SHP77 (cell line): ENCODE data around the gene IGFBP4.

ENCODE experiments used
- DNase-seq, 2 experiments: peaks; one replicate each; lab custom pipeline; 2025; lab: John Stamatoyannopoulos, UW

IGFBP4 gene

DNA sequence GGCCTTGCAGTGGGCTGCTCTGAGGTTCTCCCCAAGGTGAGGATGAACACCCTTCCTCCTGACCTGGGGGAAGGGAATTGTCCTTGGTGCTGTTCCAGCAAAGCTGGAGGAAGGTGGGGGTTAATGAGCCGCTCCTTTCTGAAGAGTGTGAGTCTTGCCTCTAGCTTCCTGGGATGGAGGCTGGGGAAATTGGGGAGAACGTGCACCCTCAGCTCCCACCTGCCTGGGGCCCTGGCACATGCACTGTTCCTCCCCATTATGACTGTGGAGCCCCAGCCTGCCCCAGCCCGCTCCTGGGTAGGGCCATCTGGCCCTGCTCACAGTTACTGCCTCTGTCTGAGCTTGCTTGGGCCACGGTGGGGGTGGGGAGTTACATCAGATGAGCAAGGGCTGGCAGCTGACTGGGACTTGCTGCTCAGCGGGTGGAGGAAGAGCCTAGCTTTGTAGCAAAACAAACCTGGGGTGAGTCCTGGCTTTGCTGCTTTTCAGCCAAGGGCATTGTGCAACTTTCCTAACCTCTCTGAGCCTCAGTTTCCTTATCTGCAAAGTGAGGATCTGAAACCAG, 47.1 kb downstream of the IGFBP4 start:
- DNase-seq = peak; percentile 18 to 66

DNA sequence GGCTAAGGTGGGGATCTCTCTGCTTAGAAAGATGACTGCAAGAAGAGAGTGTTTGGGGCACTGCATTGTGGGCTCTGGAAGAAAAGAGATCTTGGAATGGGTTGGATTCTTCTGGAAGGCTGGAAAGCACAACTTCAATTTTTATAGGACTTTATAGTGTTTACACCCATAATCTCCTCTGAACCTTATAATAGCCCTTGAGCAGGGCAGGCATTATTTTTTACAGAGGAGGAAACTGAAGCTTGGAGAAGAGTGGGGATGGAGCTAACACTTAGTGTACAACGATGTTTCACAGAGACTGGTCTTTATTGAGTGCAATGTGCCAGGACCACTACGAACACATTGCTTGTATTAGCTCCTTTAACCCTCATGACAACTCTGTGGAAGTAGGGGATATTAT, 47.7 kb downstream of the IGFBP4 start:
- no peak for DNase-seq

DNA sequence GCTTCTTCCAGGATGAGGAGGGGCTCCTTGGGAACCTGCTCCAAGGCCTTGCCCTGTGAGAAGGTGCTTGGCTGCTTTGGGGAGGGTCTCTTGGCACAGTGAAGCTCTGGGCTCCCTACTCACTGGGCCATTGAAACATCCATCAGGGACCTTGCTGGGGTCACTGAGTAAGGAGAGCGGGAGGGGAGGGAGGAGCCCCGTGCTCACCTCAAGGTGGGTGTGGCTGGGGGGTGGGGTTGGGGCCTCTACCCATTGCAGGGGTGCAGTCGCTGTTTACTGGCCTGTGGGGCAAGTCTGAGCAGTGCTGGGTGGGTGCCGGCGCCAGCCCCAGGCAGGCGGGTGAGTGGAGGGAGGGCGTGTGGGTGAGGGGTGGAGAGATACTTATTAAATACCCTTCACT, 48.2 kb downstream of the IGFBP4 start:
- DNase-seq = no peak

DNA sequence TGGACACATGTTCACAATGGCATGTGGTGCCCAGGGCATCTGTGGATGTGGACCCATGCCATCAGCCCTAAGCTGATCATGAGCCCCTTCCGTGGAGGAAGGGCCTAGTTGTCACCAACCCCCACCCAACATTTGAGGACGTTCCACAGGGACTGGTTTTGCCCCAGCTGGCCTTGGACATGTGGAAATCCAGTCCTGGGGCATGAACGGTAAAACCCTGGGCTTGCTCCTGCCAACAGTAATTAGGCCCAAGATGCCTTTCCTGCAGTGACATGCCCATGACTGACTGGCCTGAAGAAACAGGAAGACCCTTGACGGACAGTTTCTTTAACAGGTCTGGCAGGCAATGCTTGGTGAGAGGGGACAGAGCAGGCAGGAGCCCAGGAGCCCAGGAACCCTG, 50.4 kb downstream of the IGFBP4 start:
- no peak for DNase-seq

DNA sequence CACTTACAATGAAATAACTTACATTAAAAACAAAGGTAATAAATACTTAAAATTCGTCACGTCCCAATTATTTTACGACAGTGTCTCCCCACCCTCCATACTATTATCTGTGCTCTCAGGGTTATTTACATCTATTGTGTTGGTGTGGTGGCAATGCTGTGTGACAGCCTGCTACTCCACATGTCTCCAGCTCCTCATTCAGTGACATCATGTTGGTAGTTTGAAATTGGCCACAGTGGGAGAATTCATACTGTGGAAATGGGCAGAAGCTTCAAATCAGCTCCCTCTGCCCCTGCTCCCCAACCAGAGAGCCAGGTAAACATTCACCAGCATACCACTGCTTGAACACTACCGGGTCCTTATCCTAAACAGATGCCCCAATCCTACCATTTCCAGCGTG, 51.9 kb downstream of the IGFBP4 start:
- no peak for DNase-seq

DNA sequence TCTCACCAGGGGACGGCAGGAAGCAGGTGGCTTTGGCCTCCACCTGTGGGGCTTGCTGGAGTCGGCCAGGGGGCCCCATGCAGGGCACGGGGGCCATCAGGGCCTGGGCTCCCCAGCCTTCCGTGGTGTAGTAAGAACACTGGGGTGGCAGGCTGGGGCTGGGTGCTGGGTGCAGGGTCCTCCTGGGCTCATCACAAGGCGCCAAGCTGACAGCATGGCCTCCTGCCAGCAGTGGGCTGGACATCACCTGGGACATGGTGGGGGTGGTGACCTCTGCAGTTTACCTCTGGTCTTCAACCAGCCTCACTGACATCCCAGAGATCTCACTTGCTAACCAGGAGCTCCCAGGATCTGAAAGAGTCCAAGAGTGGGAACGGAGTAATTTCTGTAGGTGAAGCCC, 52.9 kb downstream of the IGFBP4 start:
- DNase-seq = no peak

DNA sequence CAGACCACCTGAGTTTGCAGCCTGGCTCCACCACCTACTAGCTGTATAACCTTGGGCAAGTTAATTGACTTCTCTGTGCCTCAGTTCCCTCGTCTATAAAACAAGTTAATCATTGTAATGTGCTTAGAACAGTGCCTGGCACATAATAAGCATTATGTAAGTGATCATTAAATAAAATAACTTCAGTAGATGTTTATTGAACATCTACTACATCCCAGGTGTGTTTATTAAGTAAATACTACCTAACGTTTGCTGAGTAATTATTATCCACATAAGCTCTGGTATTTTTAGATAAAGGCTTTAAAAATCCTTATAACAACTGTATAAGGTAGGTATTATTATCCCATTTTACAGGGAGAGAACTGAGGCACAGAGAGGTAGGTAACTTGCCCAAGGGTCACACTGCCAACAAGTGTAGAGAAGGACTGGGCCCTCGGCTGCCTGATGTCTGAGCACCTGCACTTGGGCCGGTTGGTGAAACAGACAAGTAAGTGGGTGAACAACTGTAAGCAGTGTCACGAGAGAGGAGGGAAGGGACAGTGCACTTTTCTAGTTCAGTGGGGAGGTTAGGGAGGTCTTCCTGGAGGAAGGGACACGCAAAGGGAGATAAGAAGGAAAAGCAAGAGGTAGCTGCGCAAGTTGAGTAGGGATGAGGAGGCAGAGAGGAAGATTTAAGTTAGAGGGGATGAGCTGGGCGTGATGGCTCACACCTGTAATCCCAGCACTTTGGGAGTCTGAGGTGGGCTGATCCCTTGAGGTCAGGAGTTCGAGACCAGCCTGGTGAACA, 53.6 kb downstream of the IGFBP4 start:
- no peak for DNase-seq

DNA sequence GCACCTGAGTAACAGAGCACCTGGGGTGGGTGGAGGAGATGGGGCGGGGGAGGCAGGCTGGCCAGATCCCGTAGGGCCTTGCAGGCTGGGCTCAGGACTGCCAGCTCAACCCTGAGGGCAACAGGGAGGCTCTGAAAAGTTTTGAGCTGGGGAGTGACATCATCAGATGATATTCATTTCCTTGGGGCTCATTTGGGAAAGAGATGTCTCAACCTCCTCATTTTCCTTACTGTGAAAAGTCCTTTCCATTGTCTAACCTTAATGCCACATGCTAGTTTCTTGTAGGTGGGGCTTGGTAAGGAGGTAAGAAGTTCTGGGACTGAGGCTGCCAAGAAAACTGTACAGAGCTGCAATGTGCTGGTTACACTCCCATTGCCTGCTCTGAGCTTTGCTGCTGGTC, 54.4 kb downstream of the IGFBP4 start:
- DNase-seq = no peak

DNA sequence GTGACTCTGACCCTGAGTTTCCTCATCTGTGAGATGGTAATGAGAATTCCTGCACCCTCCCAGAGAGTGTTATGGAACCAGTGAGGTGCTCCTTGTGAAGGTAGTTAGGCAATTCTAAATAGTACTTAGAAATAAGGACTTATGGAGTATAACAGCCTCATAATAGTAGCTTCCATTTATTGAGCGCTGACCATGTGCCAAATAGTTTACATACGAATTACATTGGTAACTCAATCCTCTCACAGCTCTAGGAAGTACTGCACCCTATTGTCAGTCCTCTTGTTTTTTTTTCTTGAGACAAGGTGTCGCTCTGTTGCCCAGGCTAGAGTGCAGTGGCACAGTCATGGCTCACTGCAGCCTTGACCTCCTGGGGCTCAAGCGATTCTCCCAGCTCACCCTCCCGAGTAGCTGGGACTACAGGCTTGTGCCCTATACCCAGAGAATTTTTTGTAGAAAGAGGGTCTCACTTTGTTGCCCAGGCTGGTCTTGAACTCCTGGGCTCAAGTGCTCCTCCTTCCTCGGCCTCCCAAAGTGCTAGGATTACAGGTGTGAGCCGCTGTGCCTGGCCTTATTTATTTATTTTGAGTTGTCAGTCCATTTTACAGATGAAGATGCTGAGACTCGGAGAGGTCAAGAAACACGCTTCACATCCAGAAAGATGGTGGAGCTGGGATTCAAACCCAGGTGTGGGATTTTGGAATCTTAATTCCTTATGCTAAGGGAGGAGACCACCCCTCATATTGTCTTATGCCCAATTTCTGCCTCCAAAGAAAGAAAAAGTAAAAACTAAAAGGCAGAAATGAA, 55.2 kb downstream of the IGFBP4 start:
- DNase-seq = no peak

DNA sequence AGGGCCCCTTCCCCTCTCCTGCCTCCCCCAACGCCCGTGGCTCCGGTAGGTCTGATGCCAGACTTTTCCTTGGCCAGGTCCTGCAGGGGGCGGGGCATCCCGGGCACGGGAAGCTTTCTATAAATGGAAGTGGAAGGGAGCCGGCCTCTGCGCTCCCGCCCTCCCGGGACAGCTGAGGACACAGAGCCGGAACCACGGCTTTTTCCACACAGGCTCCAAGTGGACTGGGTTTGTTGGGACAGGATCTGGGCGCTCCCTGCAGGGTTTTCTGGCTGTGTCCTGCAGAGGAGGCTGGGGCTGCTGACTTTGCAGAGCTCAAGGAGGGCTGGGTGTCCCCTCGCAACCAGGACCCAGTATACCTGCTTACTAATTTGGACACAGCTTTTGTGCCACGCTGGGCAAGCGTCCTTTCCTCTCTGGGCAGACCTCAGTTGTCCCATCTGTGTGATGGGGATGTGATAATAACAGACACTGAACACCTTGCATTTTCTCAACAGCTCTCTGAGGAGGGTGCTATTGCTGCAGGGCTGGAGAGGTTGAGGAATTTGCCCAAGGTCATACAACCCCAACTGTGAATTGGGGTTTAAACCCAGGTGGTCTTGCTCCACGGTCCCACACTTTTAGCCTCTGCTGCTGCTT, 56.4 kb downstream of the IGFBP4 start:
- DNase-seq = peak; percentile 38 to 69

DNA sequence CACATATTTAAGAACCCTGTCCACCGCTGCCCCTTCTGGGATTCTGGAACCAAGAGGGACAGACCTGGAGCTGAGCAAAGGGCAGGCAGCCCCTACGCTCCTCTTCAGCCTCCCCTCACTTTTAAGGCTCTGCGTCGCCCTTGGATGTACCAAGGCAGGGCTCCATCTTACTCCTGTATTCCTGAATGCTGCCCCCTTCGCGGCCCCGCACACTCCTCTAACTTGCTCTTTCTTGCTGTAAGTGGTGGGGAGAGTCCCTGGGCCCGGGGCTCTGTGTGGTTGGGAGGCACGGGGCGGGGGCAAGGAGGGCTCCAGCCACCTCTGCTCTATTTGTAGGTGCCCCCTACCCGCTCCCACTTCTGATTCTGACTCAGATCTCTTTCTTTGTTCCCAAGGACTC, 56.9 kb downstream of the IGFBP4 start:
- DNase-seq = no peak

DNA sequence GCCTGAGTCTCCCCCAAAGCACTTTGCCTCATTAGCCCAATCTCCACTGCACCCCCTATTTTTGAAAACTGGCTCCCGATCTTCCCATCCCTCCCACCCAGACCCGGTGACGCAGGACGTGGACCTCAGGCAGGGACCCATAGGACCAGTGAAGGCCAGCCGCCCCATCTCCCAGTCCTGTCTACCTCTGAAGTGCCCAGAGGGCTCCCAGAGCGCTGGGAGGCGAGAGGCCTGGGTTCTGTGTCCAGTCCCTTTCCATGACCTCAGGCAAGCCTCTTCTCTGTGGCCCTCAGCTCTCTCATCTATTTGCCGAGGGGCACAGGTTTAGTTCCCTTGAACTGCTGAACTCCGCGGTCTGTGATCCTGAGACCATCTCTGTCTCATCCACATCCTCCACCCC, 57.5 kb downstream of the IGFBP4 start:
- no peak for DNase-seq

DNA sequence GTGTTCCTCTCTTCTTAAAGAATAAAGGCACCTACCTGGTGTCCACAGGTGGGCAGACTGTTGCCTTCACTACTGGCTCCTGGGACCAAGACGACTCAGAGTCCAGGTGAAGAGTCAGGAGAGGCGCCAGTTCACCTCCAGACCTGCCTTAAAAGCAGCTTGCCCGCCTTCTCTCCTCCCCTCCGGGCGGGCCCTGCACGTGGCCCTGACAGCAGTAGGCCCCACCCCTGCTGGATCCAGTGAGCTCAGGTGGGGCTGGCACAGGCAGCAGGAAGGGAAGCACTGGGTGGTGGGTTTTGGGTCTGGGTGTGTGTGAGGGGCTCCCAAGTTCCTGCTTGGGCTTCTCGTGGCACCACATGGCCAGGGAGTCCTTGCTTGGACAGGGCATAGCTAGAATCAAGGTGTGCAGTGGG, 58.3 kb downstream of the IGFBP4 start, which contains the start of gene TNS4:
TSS of gene TNS4 (minus strand) at position 125 of the 413 bp plus-strand sequence. CDS start 5,198 bp downstream, outside the sequence.
- no peak for DNase-seq

DNA sequence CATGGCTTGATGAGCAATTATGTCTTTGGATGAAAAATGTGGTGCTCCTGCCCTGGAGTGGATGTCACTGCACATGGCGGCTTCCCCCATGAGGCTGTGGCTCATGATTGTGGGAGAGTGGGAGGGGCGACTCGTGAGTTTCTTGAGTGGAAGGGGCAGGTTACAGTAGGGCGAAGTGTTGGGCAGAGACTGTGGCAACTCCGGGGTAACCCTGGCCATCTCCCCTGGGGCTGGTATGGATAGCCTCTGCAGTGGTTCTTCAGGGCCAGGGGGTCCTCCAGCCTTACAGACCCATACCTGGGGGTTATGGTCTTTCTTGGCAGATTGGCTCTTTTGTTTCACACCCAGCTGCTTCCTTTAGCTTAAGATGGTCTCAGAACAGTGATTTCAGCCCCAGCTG, 59.5 kb downstream of the IGFBP4 start:
- no peak for DNase-seq

DNA sequence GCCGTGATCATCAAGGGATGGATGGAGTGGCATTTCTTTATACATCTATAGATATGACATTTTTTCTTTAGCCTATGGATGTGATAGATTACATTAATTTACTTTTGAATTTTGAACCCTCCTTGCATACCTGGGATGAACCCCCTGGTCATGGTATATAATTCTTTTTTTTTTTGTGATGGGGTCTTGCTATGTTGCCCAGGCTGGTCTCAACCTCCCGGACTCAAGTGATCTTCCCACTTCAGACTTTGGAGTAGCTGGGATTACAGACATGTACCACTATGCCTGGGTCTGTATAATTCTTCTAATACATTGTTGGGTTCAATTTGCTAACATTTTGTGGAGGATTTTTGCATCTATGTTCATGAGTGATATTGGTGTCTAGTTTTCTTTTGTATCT, 59.9 kb downstream of the IGFBP4 start:
- no peak for DNase-seq

DNA sequence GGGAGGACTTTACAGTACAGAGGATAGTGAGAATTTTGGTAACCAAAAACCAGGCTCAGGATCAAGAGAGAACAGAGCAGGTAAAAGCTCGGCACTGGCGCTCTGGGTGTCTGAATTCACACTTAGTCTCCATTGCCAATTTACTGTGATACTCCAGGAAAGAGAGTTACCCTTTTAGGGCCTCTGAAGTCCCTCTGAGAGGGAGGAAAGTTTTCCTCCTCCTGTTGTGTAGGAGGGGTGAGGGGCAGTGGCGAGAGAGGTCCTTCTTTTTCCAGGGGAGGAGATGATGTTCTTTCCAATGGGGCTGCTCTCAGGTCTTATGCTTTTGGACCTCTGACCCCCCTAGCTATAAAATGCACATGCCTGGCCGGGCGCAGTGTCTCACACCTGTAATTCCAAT, 63.5 kb downstream of the IGFBP4 start:
- no peak for DNase-seq
